B cell (primary cell): ENCODE results near the gene CTDNEP1. TPM values are rescaled to one million over a fixed set of nuclear protein-coding genes. Genes with fewer than 3 reads are reported as not detected.

Experiments used
- ATAC-seq: fragments of 200-7000 bp; cut with Tn5 transposase; one replicate; pipeline ENCODE4 v1.10.0; 2021; ENCODE audit warnings: low read depth, mild to moderate bottlenecking, moderate number of reproducible peaks, moderate library complexity
- CTCF ChIA-PET: fragments of 350-600 bp; sonication (Branson Sonifier 250); formaldehyde crosslinking; loops from one replicate; lab custom pipeline; 2021; ENCODE audit warnings: antibody characterized with exemption, inconsistent platforms; lab: Charles Lee
- POLR2A ChIA-PET: fragments of 350-600 bp; sonication (Branson Sonifier 250); formaldehyde crosslinking; loops from one replicate; lab custom pipeline; 2021; ENCODE audit warnings: antibody characterized with exemption; lab: Charles Lee
- DNase-seq: peaks from one replicate; pipeline ENCODE4 v3.0.0; 2013
- H2AFZ ChIP-seq: 2 replicates; pipeline ENCODE4 v1.6.1; 2012; ENCODE audit warnings: mild to moderate bottlenecking, low read depth, low read length; ENCODE audit not compliant: insufficient read depth, poor library complexity, severe bottlenecking
- H3K27ac ChIP-seq, 2 donors: 1 replicate in 1 of 2; 2 replicates in 1 of 2; pipeline ENCODE4 v1.5.1; 2012 to 2013; ENCODE audit warnings: low read length in 2 of 2, mild to moderate bottlenecking in 2 of 2, moderate library complexity in 1 of 2
- H3K27me3 ChIP-seq, 4 experiments: fragments of 200-600 bp in 1 of 4; sonication (generic) in 1 of 4; replicated peaks in 1 of 4; 1 replicate in 2 of 4; 2 replicates in 2 of 4; pipeline versions ENCODE4 v1.6.1 to v1.7.0; 2013 to 2016; ENCODE audit warnings: low read length in 3 of 4, mild to moderate bottlenecking in 2 of 4, mixed read lengths in 1 of 4, moderate library complexity in 1 of 4; ENCODE audit not compliant: insufficient read depth in 4 of 4, control insufficient read depth in 3 of 4; ENCODE audit errors: control extremely low read depth in 1 of 4
- H3K36me3 ChIP-seq, 2 experiments: replicated peaks in 1 of 2; 1 replicate in 1 of 2; 2 replicates in 1 of 2; pipeline versions ENCODE4 v1.6.1 to v1.7.1; 2013; ENCODE audit warnings: low read length in 1 of 2; ENCODE audit not compliant: insufficient read depth in 2 of 2, control insufficient read depth in 1 of 2; ENCODE audit errors: control extremely low read depth in 1 of 2, extremely low read depth in 1 of 2
- H3K4me1 ChIP-seq, 2 donors: fragments of 200-600 bp in 1 of 2; sonication (generic) in 1 of 2; 1 replicate in 1 of 2; 2 replicates in 1 of 2; pipeline versions ENCODE4 v1.5.1 to v1.6.1; 2013 to 2017; ENCODE audit warnings: low read length in 2 of 2; ENCODE audit not compliant: control insufficient read depth in 2 of 2, insufficient read depth in 2 of 2
- H3K4me2 ChIP-seq: replicated peaks from 2 replicates; pipeline ENCODE3; 2012; ENCODE audit warnings: mild to moderate bottlenecking, low read depth, low read length; ENCODE audit not compliant: poor library complexity, severe bottlenecking
- H3K4me3 ChIP-seq, 5 experiments: fragments of 200-600 bp in 1 of 5; sonication (generic) in 1 of 5; 1 replicate in 3 of 5; 2 replicates in 2 of 5; pipeline versions ENCODE4 v1.5.1 to v1.7.0; 2011 to 2016; ENCODE audit warnings: low read length in 4 of 5, mild to moderate bottlenecking in 4 of 5, low read depth in 2 of 5, control low read depth in 1 of 5, moderate library complexity in 1 of 5; ENCODE audit not compliant: insufficient read depth in 1 of 5; ENCODE audit errors: control extremely low read depth in 1 of 5, extremely low read depth in 1 of 5
- H3K79me2 ChIP-seq: fragments of 200-600 bp; sonication (generic); one replicate; pipeline ENCODE4 v1.6.0; 2016; ENCODE audit warnings: low read length; ENCODE audit not compliant: control insufficient read depth, insufficient read depth
- H3K9ac ChIP-seq: fragments of 200-600 bp; sonication (generic); 2 replicates; pipeline ENCODE4 v1.6.1; 2017; ENCODE audit warnings: mild to moderate bottlenecking, low read length, moderate library complexity
- H3K9me3 ChIP-seq, 3 donors: one replicate each; pipeline versions ENCODE4 v1.6.1 to v1.7.1; 2013; ENCODE audit warnings: low read length in 2 of 3; ENCODE audit not compliant: control insufficient read depth in 2 of 3, insufficient read depth in 1 of 3; ENCODE audit errors: control extremely low read depth in 1 of 3
- H4K20me1 ChIP-seq: 2 replicates; pipeline ENCODE4 v1.6.0; 2012; ENCODE audit warnings: mild to moderate bottlenecking, low read length; ENCODE audit not compliant: insufficient read depth, control insufficient read depth, poor library complexity, severe bottlenecking
- H3K27ac Mint-ChIP-seq: one replicate; pipeline ENCODE4 v1.8.0; 2021; ENCODE audit warnings: mixed read lengths
- H3K27me3 Mint-ChIP-seq: one replicate; pipeline ENCODE4 v1.8.0; 2021; ENCODE audit warnings: mixed read lengths
- H3K4me1 Mint-ChIP-seq: one replicate; pipeline ENCODE4 v1.8.0; 2021; ENCODE audit warnings: mixed read lengths
- H3K4me3 Mint-ChIP-seq: one replicate; pipeline ENCODE4 v1.8.0; 2021; ENCODE audit warnings: mixed read lengths
- H3K9me3 Mint-ChIP-seq: one replicate; pipeline ENCODE4 v1.8.0; 2022; ENCODE audit warnings: mixed read lengths; ENCODE audit not compliant: insufficient read depth
- EZH2 ChIP-seq: IDR thresholded peaks from 2 replicates; pipeline ENCODE4 v1.6.1; 2012; ENCODE audit warnings: borderline replicate concordance, low read depth, mild to moderate bottlenecking, moderate library complexity, low read length; ENCODE audit not compliant: insufficient read depth, poor library complexity, severe bottlenecking
- WGBS: methylation state at CpG from one replicate; pipeline ENCODE4 v1.1.5; 2013; ENCODE audit warnings: missing lambda C conversion rate; ENCODE audit not compliant: insufficient coverage; 5-methylcytosine and 5-hydroxymethylcytosine counted together
- intact Hi-C: fragments of 100-400 bp; cut with micrococcal nuclease; formaldehyde crosslinking; loops from one replicate; pipeline ENCODE4 v1.10.0; 2022
- polyA plus RNA-seq: library from polyadenylated mRNA; depleted of rRNA; stranded (reverse); fragments of >200 nt; gene quantifications from 2 replicates; pipeline ENCODE4 v1.2.3, GENCODE V29; 2012
- total RNA-seq, 2 donors: library from RNA; stranded (reverse); fragments of 120-200 nt in 1 of 2; gene quantifications; 1 replicate in 1 of 2; 2 replicates in 1 of 2; pipeline versions ENCODE4 v1.2.3 to v1.2.4, GENCODE V29; 2013 to 2022
- TF ChIP-seq, protein P1 (sequence below): fragments of 200-600 bp; IDR thresholded peaks from one replicate; pipeline ENCODE4 v1.8.0; 2022; ENCODE audit warnings: antibody characterized with exemption, mild to moderate bottlenecking

The CTDNEP1 gene
- total and polyA plus RNA-seq, 2 donors (not counting 1 experiment from before 2014, with no cell fraction given): 125 to 162 TPM

DNA sequence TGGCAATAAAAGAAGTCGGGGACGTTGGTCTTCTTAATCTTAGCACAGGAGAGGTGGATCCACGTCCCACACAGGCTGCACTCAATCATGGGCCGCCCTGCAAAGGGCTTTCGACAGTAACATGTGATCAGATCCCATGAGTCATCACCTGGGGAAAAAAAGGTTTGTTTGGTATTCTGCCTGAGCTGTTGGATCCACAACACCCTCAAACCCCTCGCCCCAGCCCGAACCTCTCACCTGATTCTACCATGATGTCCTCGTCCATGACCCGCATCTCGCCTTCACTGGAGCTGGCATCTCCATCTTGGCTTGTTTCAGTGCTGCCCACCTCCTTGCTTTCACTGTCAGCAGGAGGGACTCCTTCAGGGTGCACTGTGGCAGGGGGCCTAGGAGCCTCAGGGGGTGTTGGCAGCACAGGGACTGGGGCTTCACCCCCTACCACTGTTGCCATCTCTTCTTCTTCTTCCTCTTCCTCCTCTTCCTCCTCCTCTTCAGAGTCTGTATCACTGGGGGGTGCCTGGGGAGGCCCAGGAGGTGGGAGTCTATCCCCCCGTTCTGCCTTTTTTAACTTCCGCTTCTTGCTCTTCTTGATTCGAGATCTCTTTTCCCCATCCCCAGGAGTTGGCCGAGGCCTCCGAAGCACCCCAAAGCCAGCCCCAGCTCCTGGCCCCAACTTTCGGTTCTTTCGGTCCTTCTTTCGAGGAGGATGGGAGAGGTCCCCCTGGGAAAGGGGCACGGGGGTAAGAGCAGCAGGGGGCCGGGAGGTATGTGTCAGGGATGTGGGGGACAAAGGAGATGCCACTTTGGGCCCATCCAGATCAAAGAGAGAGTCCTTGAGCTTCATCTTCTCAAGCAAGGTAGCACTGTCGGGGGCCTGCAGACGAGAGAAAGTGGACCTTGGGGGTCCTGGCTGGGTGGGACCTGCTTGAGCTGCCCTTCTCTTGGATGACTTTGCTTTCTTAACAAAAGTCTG is 15.6 kb downstream of the CTDNEP1 start:
- POLR2A ChIA-PET: interaction anchor here (0.6 to 13.1 kb wide), 3 partner anchors 15 to 224 kb away, joined by 3 to 157 read pairs (median 4); partner anchors contain the start of genes ACADVL and DLG4
- no peak overlapping the region for H2AFZ ChIP-seq
- no peaks in the 10 kb centered on the region for H3K9me3 ChIP-seq
- peaks cover 60% of the 10 kb centered on the region for H3K79me2 ChIP-seq
- CTCF ChIA-PET: interaction anchor here (0.7 to 1.1 kb wide), 3 partner anchors 16 to 638 kb away, joined by 3 read pairs; partner anchors contain the start of genes ACADVL and DLG4
- WGBS: 90% methylated on average over 13 of the region's 22 CpGs
- H3K27ac ChIP-seq: peak overlapping the region in 1 of 2 donors; percentile 88
- intact Hi-C loops: loop anchor here (5.0 kb wide), 1 partner anchor 326 kb away; the partner anchor contains the start of gene SENP3
- Mint-ChIP-seq H3K4me3 (peak overlapping the region; percentile 97), H3K27ac (peak overlapping the region; percentile 99), H3K27me3 (no peaks in the 10 kb centered on the region), H3K9me3 (no peaks in the 10 kb centered on the region), H3K4me1 (peaks cover 58% of the 10 kb centered on the region)
- H3K4me2 ChIP-seq: no peak overlapping the region
- H3K27me3 ChIP-seq: no peaks in the 10 kb centered on the region
- H3K36me3 ChIP-seq: peaks cover 0 to 23% of the 10 kb centered on the region in 2 experiments
- no peak for ATAC-seq
- TF ChIP-seq, protein P1, sequence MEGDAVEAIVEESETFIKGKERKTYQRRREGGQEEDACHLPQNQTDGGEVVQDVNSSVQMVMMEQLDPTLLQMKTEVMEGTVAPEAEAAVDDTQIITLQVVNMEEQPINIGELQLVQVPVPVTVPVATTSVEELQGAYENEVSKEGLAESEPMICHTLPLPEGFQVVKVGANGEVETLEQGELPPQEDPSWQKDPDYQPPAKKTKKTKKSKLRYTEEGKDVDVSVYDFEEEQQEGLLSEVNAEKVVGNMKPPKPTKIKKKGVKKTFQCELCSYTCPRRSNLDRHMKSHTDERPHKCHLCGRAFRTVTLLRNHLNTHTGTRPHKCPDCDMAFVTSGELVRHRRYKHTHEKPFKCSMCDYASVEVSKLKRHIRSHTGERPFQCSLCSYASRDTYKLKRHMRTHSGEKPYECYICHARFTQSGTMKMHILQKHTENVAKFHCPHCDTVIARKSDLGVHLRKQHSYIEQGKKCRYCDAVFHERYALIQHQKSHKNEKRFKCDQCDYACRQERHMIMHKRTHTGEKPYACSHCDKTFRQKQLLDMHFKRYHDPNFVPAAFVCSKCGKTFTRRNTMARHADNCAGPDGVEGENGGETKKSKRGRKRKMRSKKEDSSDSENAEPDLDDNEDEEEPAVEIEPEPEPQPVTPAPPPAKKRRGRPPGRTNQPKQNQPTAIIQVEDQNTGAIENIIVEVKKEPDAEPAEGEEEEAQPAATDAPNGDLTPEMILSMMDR: no peak
- TF ChIP-seq EZH2: no peak
- H3K4me1 ChIP-seq: peaks cover 45 to 56% of the 10 kb centered on the region in 2 donors
- DNase-seq: no peak
- H3K4me3 ChIP-seq: no peak overlapping the region
- H4K20me1 ChIP-seq: peaks cover 25% of the 10 kb centered on the region
- no peak overlapping the region for H3K9ac ChIP-seq
